ENCODE measurements around the gene AP3M1. TPM values are rescaled to one million over a fixed set of nuclear protein-coding genes. Genes with fewer than 3 reads are reported as not detected.

The AP3M1 gene, protein sequence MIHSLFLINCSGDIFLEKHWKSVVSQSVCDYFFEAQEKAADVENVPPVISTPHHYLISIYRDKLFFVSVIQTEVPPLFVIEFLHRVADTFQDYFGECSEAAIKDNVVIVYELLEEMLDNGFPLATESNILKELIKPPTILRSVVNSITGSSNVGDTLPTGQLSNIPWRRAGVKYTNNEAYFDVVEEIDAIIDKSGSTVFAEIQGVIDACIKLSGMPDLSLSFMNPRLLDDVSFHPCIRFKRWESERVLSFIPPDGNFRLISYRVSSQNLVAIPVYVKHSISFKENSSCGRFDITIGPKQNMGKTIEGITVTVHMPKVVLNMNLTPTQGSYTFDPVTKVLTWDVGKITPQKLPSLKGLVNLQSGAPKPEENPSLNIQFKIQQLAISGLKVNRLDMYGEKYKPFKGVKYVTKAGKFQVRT
- total RNA-seq (2022) (52.2 and 52.6 TPM in 2 replicates), Bru-seq, nascent RNA (percentile 86 among the genes with signal in this experiment), BruChase-seq, experiment 1, labeled RNA remaining after a 6-hour chase (percentile 91 among the genes with signal in this experiment), BruChase-seq, experiment 2, labeled RNA remaining after a 2-hour chase (percentile 87 among the genes with signal in this experiment)
- long read RNA-seq, full-length matches to known transcripts, result 66 of 107 reads
- long read RNA-seq, partial matches to known transcripts, result 2 of 107 reads
- long read RNA-seq, other reads (novel, unspliced or antisense), result 39 of 107 reads

DNA sequence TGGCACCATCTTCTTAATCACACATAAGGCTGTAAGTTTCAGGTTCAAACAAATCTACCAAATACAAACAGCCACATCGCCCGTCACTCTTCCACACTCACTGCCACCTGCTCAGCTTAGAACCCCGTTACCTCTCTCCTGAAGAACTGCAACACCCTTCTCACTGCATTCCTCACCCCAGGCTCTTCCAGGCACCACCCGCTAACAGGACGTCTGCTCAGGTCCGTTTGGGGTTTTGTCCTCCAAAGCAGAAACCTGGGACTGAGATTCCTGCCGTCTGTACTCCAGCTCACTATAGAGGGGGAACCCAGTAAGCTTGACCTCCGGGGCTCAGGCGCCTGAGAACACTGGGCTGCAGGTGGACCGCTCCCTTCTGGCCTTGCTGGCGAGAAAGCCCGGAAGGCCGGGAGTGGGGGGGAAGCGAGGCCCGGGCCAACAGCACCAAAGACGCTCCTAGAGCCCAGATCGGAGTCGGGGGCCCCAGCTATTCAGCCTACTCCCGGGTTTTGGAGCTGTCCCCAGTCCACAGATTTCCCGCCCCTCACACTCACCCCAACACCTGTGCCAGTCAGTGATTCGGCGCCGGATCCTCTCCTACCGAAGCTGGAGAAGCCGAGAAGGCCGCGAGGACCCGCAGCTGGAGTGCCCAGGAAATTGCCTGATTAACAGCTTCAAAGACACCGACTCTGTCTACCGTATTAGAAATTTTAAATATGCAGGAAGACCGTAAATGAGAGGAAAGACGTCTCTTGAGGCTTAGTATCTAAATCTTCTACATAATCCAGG lies at the start of gene AP3M1:
Gene AP3M1 (minus strand): TSS at position 625 of the 786 bp plus-strand sequence. CDS start 12,449 bp downstream, outside the sequence.
- Mint-ChIP-seq H3K27me3 (ENCODE audit: unreplicated experiment) (no peaks in the 10 kb centered on the region), H3K9me3 (ENCODE audit: low read depth, unreplicated experiment) (no peaks in the 10 kb centered on the region), H3K36me3 (ENCODE audit: insufficient read depth, unreplicated experiment) (peaks cover 16% of the 10 kb centered on the region), H3K4me3 (ENCODE audit: low read depth, unreplicated experiment) (no peak within 1 kb of the TSS), H3K27ac (ENCODE audit: unreplicated experiment) (no peak within 1 kb of the TSS), H3K4me1 (ENCODE audit: low read depth, unreplicated experiment) (peaks cover 36% of the 10 kb centered on the region)
- DNase-seq, result peak; percentile 80
- no TSS peak for BruUV-seq (replicated peaks)
- intact Hi-C loops (cut with micrococcal nuclease; ENCODE audit: unreplicated experiment), result loop anchor here (2.0 kb wide), 1 partner anchor 62 kb away; no protein-coding TSS in a partner anchor
- TF ChIP-seq, protein P1, sequence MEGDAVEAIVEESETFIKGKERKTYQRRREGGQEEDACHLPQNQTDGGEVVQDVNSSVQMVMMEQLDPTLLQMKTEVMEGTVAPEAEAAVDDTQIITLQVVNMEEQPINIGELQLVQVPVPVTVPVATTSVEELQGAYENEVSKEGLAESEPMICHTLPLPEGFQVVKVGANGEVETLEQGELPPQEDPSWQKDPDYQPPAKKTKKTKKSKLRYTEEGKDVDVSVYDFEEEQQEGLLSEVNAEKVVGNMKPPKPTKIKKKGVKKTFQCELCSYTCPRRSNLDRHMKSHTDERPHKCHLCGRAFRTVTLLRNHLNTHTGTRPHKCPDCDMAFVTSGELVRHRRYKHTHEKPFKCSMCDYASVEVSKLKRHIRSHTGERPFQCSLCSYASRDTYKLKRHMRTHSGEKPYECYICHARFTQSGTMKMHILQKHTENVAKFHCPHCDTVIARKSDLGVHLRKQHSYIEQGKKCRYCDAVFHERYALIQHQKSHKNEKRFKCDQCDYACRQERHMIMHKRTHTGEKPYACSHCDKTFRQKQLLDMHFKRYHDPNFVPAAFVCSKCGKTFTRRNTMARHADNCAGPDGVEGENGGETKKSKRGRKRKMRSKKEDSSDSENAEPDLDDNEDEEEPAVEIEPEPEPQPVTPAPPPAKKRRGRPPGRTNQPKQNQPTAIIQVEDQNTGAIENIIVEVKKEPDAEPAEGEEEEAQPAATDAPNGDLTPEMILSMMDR (IDR thresholded peaks at IDR 0.05; ENCODE audit: unreplicated experiment), result no peak
- CTCF ChIA-PET, result interaction anchor here (1.1 to 1.6 kb wide), 5 partner anchors 19 to 84 kb away, joined by 3 to 12 read pairs (median 5); no protein-coding TSS in a partner anchor

DNA sequence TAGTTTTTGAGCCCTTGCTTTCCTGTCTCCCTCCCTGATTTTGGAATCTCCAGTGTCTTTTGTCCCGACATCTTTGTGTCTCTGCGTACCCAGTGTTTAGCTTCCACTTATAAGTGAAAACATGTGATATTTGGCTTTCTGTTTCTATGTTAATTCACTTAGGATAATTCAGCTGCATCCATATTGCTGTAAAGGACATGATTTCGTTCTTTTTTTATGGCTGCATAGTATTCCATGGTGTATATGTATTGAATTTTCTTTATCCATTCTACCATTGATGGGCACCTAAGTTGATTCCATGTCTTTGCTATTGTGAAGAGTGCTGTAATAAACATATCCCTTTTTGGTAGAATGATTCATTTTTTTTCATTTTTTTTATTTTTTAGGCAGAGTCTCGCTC lies 48.7 kb upstream of the AP3M1 start:
- no TSS peak for BruUV-seq (replicated peaks)

DNA sequence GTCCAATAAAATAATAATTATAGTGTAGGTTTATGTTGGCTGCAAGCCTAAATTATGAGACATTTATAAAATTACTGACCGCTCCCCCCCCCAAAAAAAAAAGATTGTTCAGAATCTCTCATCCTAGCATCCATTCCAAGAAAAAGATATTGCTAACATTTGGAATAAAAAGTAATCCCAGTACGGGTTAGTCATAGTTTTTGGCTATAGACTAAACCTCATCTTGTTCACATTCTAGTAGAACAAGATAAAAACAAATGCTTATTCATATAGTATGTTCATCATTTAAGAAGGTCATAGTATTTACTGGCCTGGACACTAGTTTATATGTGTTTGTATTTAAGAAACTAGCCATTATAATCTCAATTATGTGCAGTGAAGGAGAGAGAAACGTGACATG lies 44.4 kb upstream of the AP3M1 start:
- intact Hi-C loops (cut with micrococcal nuclease; ENCODE audit: unreplicated experiment), result no loop called here
- BruUV-seq (replicated peaks), result no TSS peak
- DNase-seq, result no peak
- Mint-ChIP-seq H3K27ac (ENCODE audit: unreplicated experiment) (no peak overlapping the region), H3K4me3 (ENCODE audit: low read depth, unreplicated experiment) (no peak overlapping the region), H3K36me3 (ENCODE audit: insufficient read depth, unreplicated experiment) (no peaks in the 10 kb centered on the region), H3K9me3 (ENCODE audit: low read depth, unreplicated experiment) (no peaks in the 10 kb centered on the region), H3K4me1 (ENCODE audit: low read depth, unreplicated experiment) (peaks cover 34% of the 10 kb centered on the region), H3K27me3 (ENCODE audit: unreplicated experiment) (no peaks in the 10 kb centered on the region)
- CTCF ChIA-PET, result no interaction called here
- TF ChIP-seq, protein P1 (IDR thresholded peaks at IDR 0.05; ENCODE audit: unreplicated experiment), result no peak

More for the DNA sequence above, 48.7 kb upstream of the AP3M1 start:
- H3K9me3 Mint-ChIP-seq (ENCODE audit: low read depth, unreplicated experiment), result no peaks in the 10 kb centered on the region
- H3K4me3 Mint-ChIP-seq (ENCODE audit: low read depth, unreplicated experiment), result no peak overlapping the region
- TF ChIP-seq, protein P1 (IDR thresholded peaks at IDR 0.05; ENCODE audit: unreplicated experiment), result no peak
- no peak overlapping the region for H3K27ac Mint-ChIP-seq (ENCODE audit: unreplicated experiment)
- CTCF ChIA-PET, result no interaction called here
- intact Hi-C loops (cut with micrococcal nuclease; ENCODE audit: unreplicated experiment), result no loop called here
- no peaks in the 10 kb centered on the region for H3K27me3 Mint-ChIP-seq (ENCODE audit: unreplicated experiment)
- peaks cover 9% of the 10 kb centered on the region for H3K4me1 Mint-ChIP-seq (ENCODE audit: low read depth, unreplicated experiment)
- peaks cover 9% of the 10 kb centered on the region for H3K36me3 Mint-ChIP-seq (ENCODE audit: insufficient read depth, unreplicated experiment)
- no peak for DNase-seq

DNA sequence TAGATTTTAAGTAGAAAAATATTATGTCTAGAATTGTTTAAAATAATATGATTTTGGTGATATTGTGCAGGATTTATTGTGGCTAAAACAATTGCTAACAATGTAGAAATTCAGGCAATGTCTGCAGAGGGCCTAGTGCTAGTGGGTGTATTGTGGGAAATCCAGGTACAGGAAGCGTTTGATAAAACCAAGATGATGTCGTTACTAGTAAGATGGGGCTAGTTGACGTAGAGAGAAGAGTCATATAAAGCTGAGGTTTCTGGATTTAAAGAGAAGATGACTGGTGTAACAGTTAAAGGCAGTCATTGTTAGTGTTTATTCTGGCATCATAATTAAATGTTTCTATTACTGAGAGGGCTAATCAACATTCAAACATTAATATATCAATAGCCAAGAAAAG lies 43.9 kb upstream of the AP3M1 start:
- H3K36me3 Mint-ChIP-seq (ENCODE audit: insufficient read depth, unreplicated experiment), result no peaks in the 10 kb centered on the region
- intact Hi-C loops (cut with micrococcal nuclease; ENCODE audit: unreplicated experiment), result no loop called here
- H3K27ac Mint-ChIP-seq (ENCODE audit: unreplicated experiment), result no peak overlapping the region
- no peak overlapping the region for H3K4me3 Mint-ChIP-seq (ENCODE audit: low read depth, unreplicated experiment)
- no TSS peak for BruUV-seq (replicated peaks)
- no peaks in the 10 kb centered on the region for H3K27me3 Mint-ChIP-seq (ENCODE audit: unreplicated experiment)
- no peak for DNase-seq
- H3K9me3 Mint-ChIP-seq (ENCODE audit: low read depth, unreplicated experiment), result no peaks in the 10 kb centered on the region
- TF ChIP-seq, protein P1 (IDR thresholded peaks at IDR 0.05; ENCODE audit: unreplicated experiment), result no peak
- CTCF ChIA-PET, result no interaction called here
- H3K4me1 Mint-ChIP-seq (ENCODE audit: low read depth, unreplicated experiment), result peaks cover 38% of the 10 kb centered on the region

All from Calu3 (cell line).